Peyer's patch (tissue), 4 donors: ENCODE data around the gene CA10. TPM values are rescaled to one million over a fixed set of nuclear protein-coding genes. Genes with fewer than 3 reads are reported as not detected.

Source experiments
- DNase-seq, 3 donors: peaks; one replicate each; pipeline ENCODE4 v3.0.0-alpha.2; 2017 to 2019
- H3K27ac ChIP-seq, 4 donors: fragments of 200-600 bp; sonication (generic); one replicate each; pipeline ENCODE4 v1.5.1; 2016 to 2019
- H3K27me3 ChIP-seq, 2 donors: fragments of 200-600 bp; sonication (generic); one replicate each; pipeline ENCODE4 v1.5.1; 2019
- H3K36me3 ChIP-seq, 3 donors: fragments of 200-600 bp; sonication (generic); one replicate each; pipeline ENCODE4 v1.5.1; 2016 to 2019
- H3K4me1 ChIP-seq, 4 donors: fragments of 200-600 bp; sonication (generic); one replicate each; pipeline ENCODE4 v1.5.1; 2016 to 2019
- H3K4me3 ChIP-seq, 4 donors: fragments of 200-600 bp; sonication (generic); 1 replicate in 3 of 4; 2 replicates in 1 of 4; pipeline ENCODE4 v1.5.1; 2016 to 2019; ENCODE audit warnings: mild to moderate bottlenecking in 1 of 4
- H3K9me3 ChIP-seq, 4 donors: fragments of 200-600 bp; sonication (generic); one replicate each; pipeline ENCODE4 v1.5.1; 2016 to 2019; ENCODE audit warnings: mild to moderate bottlenecking in 1 of 4
- POLR2A ChIP-seq, 2 donors: fragments of 450-650 bp; IDR thresholded peaks; one replicate each; pipeline ENCODE4 v1.5.1; 2017; ENCODE audit warnings: antibody characterized with exemption in 2 of 2, mild to moderate bottlenecking in 2 of 2, moderate library complexity in 2 of 2
- total RNA-seq, 4 donors: library from RNA; depleted of rRNA; stranded (reverse); fragments of >200 nt; gene quantifications; one replicate each; pipeline ENCODE4 v1.1.0, GENCODE V29; 2016
- TF ChIP-seq, protein P1 (sequence below), 6 experiments: fragments of 450-650 bp in 4 of 6; fragments of 200-600 bp in 2 of 6; sonication (generic) in 1 of 6; IDR thresholded peaks; one replicate each; pipeline ENCODE4 v1.5.1; 2017 to 2019; ENCODE audit warnings: antibody characterized with exemption in 6 of 6, mild to moderate bottlenecking in 3 of 6, moderate library complexity in 1 of 6

Gene CA10
- total RNA-seq, 4 donors from 2014 or later: 1.4 to 1.7 TPM; not detected in 2

DNA sequence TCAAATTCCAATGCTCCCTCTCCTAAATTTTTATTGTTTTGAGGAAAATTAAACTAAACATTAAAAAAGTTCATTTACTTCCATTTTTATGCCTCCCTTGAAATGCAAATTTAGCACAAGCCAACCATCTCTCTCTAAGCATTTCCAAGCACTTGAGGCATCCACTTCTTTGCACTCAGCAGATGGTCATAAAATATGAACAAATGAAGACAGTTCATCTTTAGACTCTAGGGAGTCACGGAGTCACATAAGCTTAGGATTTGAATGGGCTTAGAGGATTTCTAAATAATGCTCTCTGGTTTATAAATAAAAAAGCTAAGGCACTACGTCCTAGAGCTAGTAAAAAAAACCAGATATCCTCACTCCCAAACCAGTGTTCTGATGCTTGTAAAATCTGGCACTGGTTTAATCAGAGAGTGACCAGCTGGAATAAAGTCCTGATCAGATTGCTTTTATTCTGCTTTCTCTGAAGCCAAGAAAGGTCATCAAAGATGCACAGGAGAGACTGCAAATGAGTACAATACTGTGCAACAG is 204.2 kb downstream of the CA10 start:
- Histone ChIP-seq H3K36me3 (no peaks in the 10 kb centered on the region), H3K4me1 (no peaks in the 10 kb centered on the region), H3K27ac (no peak overlapping the region), H3K27me3 (no peaks in the 10 kb centered on the region), H3K9me3 (no peaks in the 10 kb centered on the region), H3K4me3 (no peak overlapping the region)
- TF ChIP-seq, protein P1, sequence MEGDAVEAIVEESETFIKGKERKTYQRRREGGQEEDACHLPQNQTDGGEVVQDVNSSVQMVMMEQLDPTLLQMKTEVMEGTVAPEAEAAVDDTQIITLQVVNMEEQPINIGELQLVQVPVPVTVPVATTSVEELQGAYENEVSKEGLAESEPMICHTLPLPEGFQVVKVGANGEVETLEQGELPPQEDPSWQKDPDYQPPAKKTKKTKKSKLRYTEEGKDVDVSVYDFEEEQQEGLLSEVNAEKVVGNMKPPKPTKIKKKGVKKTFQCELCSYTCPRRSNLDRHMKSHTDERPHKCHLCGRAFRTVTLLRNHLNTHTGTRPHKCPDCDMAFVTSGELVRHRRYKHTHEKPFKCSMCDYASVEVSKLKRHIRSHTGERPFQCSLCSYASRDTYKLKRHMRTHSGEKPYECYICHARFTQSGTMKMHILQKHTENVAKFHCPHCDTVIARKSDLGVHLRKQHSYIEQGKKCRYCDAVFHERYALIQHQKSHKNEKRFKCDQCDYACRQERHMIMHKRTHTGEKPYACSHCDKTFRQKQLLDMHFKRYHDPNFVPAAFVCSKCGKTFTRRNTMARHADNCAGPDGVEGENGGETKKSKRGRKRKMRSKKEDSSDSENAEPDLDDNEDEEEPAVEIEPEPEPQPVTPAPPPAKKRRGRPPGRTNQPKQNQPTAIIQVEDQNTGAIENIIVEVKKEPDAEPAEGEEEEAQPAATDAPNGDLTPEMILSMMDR (IDR thresholded peaks at IDR 0.05): no peak
- no peak for TF ChIP-seq POLR2A (IDR thresholded peaks at IDR 0.05)
- no peak for DNase-seq

DNA sequence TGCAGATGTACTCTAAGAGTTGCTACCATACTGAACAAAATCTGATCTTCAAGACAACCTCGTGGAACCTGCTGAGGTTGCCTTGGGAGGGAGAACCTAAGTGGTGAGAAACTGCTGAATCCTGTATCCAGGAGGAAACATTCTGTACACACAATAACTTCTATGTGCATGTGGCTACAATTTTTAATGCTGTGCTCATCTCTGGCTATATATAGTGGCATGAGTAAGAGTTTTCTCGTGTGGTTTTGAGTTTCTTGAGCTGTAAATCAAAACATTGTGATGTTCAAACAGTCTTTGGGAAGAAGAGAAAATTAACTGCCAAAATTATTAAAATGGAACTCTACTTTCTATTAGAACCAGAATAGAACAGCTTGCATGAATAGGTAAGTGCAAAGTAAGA is 206.8 kb downstream of the CA10 start:
- H3K4me3 ChIP-seq: no peak overlapping the region
- H3K27me3 ChIP-seq: no peaks in the 10 kb centered on the region
- no peak overlapping the region for H3K27ac ChIP-seq
- no peaks in the 10 kb centered on the region for H3K9me3 ChIP-seq
- TF ChIP-seq POLR2A (IDR thresholded peaks at IDR 0.05): no peak
- TF ChIP-seq, protein P1 (IDR thresholded peaks at IDR 0.05): no peak
- DNase-seq: no peak
- no peaks in the 10 kb centered on the region for H3K4me1 ChIP-seq
- no peaks in the 10 kb centered on the region for H3K36me3 ChIP-seq

- TF ChIP-seq, protein P1 (IDR thresholded peaks at IDR 0.05): no peak
- no peak for TF ChIP-seq POLR2A (IDR thresholded peaks at IDR 0.05)
- no peaks in the 10 kb centered on the region for H3K9me3 ChIP-seq
- H3K27ac ChIP-seq: no peak overlapping the region
- H3K4me1 ChIP-seq: no peaks in the 10 kb centered on the region
- no peaks in the 10 kb centered on the region for H3K36me3 ChIP-seq
- H3K27me3 ChIP-seq: no peaks in the 10 kb centered on the region
- no peak overlapping the region for H3K4me3 ChIP-seq
- no peak for DNase-seq
Measured at GRCh38 chr17:51948128-51948527, 210.4 kb downstream of the CA10 start.

GRCh38 chr17:51947160-51947735 is 211.3 kb downstream of the CA10 start:
- no peak for TF ChIP-seq POLR2A (IDR thresholded peaks at IDR 0.05)
- TF ChIP-seq, protein P1 (IDR thresholded peaks at IDR 0.05): no peak
- no peak for DNase-seq
- H3K4me3 ChIP-seq: no peak overlapping the region

GRCh38 chr17:51946311-51946710 is 212.2 kb downstream of the CA10 start:
- no peak for TF ChIP-seq POLR2A (IDR thresholded peaks at IDR 0.05)
- TF ChIP-seq, protein P1 (IDR thresholded peaks at IDR 0.05): no peak
- no peak overlapping the region for H3K27ac ChIP-seq
- no peaks in the 10 kb centered on the region for H3K27me3 ChIP-seq
- H3K36me3 ChIP-seq: no peaks in the 10 kb centered on the region
- no peaks in the 10 kb centered on the region for H3K4me1 ChIP-seq
- no peaks in the 10 kb centered on the region for H3K9me3 ChIP-seq
- H3K4me3 ChIP-seq: no peak overlapping the region
- DNase-seq: no peak

More at GRCh38 chr17:51947160-51947735, 211.3 kb downstream of the CA10 start:
- no peaks in the 10 kb centered on the region for H3K27me3 ChIP-seq
- H3K9me3 ChIP-seq: no peaks in the 10 kb centered on the region
- H3K27ac ChIP-seq: no peak overlapping the region
- no peaks in the 10 kb centered on the region for H3K4me1 ChIP-seq
- H3K36me3 ChIP-seq: no peaks in the 10 kb centered on the region
